Measurements from ENCODE around the gene DOCK8. TPM values are rescaled to one million over a fixed set of nuclear protein-coding genes. Genes with fewer than 3 reads are reported as not detected.
A peak's percentile ranks its signal among the peaks of the same experiment; 100 is the strongest.

DOCK8 gene
- total RNA-seq, 2 experiments from 2014 or later: 163 to 166 TPM

DNA sequence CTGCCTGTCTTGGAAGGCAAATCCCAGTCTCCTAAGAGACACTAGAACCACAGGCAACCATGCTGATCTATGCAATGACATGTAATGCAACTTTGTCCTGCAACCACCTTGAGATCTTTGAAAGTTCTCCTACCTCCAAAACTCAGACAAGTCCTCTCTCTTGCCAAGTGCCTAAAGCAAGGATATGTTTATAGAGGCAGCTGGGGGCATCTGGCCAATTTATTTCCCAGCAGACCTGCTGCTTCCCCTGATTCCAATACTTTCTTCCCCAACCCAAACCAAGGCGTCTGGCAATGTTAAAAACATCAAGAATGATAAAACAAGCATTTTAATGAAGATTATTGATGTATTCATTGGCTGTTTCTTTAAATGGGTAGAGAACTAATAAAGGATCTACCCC is 138.4 kb downstream of the DOCK8 start:
- Mint-ChIP-seq H3K4me1 (ENCODE audit: low read depth) (peaks cover 29% of the 10 kb centered on the region), H3K4me3 (no peak overlapping the region), H3K27ac (peak overlapping the region; percentile 31), H3K9me3 (no peaks in the 10 kb centered on the region), H3K27me3 (no peaks in the 10 kb centered on the region), H3K36me3 (ENCODE audit: low read depth) (peaks cover 52% of the 10 kb centered on the region)
- TF ChIP-seq, protein P1, sequence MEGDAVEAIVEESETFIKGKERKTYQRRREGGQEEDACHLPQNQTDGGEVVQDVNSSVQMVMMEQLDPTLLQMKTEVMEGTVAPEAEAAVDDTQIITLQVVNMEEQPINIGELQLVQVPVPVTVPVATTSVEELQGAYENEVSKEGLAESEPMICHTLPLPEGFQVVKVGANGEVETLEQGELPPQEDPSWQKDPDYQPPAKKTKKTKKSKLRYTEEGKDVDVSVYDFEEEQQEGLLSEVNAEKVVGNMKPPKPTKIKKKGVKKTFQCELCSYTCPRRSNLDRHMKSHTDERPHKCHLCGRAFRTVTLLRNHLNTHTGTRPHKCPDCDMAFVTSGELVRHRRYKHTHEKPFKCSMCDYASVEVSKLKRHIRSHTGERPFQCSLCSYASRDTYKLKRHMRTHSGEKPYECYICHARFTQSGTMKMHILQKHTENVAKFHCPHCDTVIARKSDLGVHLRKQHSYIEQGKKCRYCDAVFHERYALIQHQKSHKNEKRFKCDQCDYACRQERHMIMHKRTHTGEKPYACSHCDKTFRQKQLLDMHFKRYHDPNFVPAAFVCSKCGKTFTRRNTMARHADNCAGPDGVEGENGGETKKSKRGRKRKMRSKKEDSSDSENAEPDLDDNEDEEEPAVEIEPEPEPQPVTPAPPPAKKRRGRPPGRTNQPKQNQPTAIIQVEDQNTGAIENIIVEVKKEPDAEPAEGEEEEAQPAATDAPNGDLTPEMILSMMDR (IDR thresholded peaks at IDR 0.05): no peak
- ATAC-seq (no peak), DNase-seq (no peak)
- ChIA-PET CTCF (no interaction called here), POLR2A (no interaction called here)
- intact Hi-C loops (cut with micrococcal nuclease): no loop called here

DNA sequence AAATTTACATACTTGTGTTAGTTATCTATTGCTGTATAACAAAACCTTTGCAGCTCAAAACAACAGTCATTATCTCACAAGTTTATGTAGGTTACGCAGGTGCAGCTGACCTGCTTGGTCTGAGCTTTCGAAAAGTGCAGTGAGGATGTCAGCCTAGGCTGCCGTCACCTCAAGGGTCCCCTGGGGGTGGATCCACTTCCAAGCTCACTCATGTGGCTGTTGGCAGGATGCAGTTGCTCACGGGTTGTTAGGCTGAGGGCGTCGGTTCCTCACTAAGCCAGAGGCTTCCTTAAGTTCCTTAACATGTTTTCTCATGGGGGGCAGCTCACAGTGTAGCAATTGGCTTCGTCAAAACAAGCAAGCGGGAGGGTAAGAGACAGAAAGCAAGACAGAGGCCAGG is 139.8 kb downstream of the DOCK8 start:
- CTCF ChIA-PET: no interaction called here
- Mint-ChIP-seq H3K4me3 (no peak overlapping the region), H3K4me1 (ENCODE audit: low read depth) (peaks cover 24% of the 10 kb centered on the region), H3K9me3 (no peaks in the 10 kb centered on the region), H3K36me3 (ENCODE audit: low read depth) (peaks cover 50% of the 10 kb centered on the region), H3K27ac (peak overlapping the region; percentile 25), H3K27me3 (no peaks in the 10 kb centered on the region)
- POLR2A ChIA-PET: interaction anchor here (1.0 kb wide), 1 partner anchor 38 kb away, joined by 3 read pairs; no protein-coding TSS in a partner anchor
- TF ChIP-seq, protein P1 (IDR thresholded peaks at IDR 0.05): no peak
- intact Hi-C loops (cut with micrococcal nuclease): no loop called here
- no peak for DNase-seq
- no peak for ATAC-seq

DNA sequence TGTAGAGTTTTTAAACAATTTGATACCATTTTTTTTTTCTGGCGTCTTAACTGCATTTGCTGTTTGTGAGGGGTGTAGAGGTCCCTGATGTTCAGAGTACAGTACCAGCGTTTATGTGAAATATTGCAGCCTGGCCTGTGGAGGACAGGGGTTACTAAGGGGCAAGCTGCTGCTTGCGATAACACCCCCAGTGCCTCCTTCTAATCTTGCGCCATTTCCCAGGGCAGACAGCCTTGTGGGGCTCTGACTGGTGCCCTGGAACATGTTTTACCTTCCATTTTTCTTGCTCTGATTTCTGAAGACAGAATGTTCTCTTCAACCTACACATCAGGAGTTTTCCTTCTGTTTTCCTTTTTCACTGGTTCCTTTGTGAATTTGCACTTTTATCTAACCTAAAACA is 142.9 kb downstream of the DOCK8 start:
- TF ChIP-seq, protein P1 (IDR thresholded peaks at IDR 0.05): no peak
- ChIA-PET CTCF (no interaction called here), POLR2A (no interaction called here)
- H3K36me3 Mint-ChIP-seq (ENCODE audit: low read depth): peaks cover 42% of the 10 kb centered on the region
- intact Hi-C loops (cut with micrococcal nuclease): no loop called here
- H3K9me3 Mint-ChIP-seq: no peaks in the 10 kb centered on the region
- no peaks in the 10 kb centered on the region for H3K27me3 Mint-ChIP-seq
- H3K27ac Mint-ChIP-seq: peak overlapping the region; percentile 43
- DNase-seq (no peak), ATAC-seq (no peak)
- H3K4me1 Mint-ChIP-seq (ENCODE audit: low read depth): peaks cover 3% of the 10 kb centered on the region
- H3K4me3 Mint-ChIP-seq: no peak overlapping the region

DNA sequence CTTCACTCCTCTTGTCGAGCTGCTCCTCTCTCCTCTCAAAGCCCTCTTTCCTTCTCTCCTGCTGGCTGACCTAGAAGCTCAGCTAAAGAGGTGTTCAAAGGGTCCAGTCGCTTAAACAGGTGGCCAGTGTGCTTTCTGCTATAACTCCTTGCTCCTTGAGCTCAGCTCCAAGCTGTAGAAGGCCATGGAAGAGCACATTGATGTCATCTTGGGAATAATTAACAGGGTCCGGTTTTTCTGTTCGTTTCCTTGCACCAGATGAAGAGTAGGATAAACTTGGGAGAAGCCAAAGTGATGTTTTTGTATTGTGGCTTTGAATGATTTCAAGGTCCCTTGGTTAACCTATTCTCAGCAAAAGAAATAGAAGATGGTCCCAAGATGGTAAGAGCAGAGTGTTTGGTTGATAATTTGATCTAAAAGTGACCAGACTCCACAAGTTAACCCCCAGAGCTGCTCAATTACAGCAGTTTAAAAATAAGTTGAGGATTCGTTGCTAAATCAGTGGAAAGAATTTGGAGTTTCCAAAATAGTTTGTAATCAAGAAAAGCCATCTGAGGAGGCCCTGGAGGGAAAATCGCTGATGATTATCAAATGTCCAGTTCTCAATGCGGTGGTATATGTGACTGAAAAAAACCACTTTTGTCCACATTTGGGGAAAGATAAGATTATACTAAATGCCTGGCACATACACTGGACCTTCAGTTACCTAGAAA is 148.1 kb downstream of the DOCK8 start:
- no peak overlapping the region for H3K27ac Mint-ChIP-seq
- DNase-seq (no peak), ATAC-seq (no peak)
- ChIA-PET POLR2A (interaction anchor here (0.6 kb wide), 1 partner anchor 81 kb away, joined by 3 read pairs; no protein-coding TSS in a partner anchor), CTCF (interaction anchor here (1.2 kb wide), 1 partner anchor 13 kb away, joined by 4 read pairs; no protein-coding TSS in a partner anchor)
- H3K27me3 Mint-ChIP-seq: no peaks in the 10 kb centered on the region
- H3K9me3 Mint-ChIP-seq: no peaks in the 10 kb centered on the region
- H3K4me3 Mint-ChIP-seq: no peak overlapping the region
- intact Hi-C loops (cut with micrococcal nuclease): no loop called here
- peaks cover 40% of the 10 kb centered on the region for H3K36me3 Mint-ChIP-seq (ENCODE audit: low read depth)
- no peaks in the 10 kb centered on the region for H3K4me1 Mint-ChIP-seq (ENCODE audit: low read depth)
- TF ChIP-seq, protein P1 (IDR thresholded peaks at IDR 0.05): no peak

DNA sequence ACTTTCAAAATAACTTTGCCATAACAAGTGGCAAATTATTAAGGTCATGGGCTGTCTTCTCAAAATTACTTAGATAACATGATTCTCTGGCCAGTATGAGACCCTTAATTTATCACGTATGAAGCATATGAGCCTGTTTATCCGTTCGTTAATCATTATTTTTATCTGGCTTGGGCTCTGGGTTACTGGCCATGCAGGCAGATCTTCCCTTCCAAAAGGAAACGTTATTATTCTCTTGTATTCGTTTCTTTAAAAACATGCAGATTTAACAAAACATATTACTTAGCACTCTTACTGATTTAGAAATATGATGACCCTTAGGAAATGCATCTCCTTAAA is 148.6 kb downstream of the DOCK8 start:
- H3K27ac Mint-ChIP-seq: no peak overlapping the region
- ChIA-PET CTCF (no interaction called here), POLR2A (no interaction called here)
- H3K9me3 Mint-ChIP-seq: no peaks in the 10 kb centered on the region
- H3K27me3 Mint-ChIP-seq: no peaks in the 10 kb centered on the region
- TF ChIP-seq, protein P1 (IDR thresholded peaks at IDR 0.05): no peak
- DNase-seq (no peak), ATAC-seq (no peak)
- intact Hi-C loops (cut with micrococcal nuclease): no loop called here
- H3K4me3 Mint-ChIP-seq: no peak overlapping the region
- no peaks in the 10 kb centered on the region for H3K4me1 Mint-ChIP-seq (ENCODE audit: low read depth)
- peaks cover 44% of the 10 kb centered on the region for H3K36me3 Mint-ChIP-seq (ENCODE audit: low read depth)
